ENCODE data around the gene BMPR2.

- TF ChIP-seq POLR2A (IDR thresholded peaks at IDR 0.05), result no peak
- TF ChIP-seq, protein P1, sequence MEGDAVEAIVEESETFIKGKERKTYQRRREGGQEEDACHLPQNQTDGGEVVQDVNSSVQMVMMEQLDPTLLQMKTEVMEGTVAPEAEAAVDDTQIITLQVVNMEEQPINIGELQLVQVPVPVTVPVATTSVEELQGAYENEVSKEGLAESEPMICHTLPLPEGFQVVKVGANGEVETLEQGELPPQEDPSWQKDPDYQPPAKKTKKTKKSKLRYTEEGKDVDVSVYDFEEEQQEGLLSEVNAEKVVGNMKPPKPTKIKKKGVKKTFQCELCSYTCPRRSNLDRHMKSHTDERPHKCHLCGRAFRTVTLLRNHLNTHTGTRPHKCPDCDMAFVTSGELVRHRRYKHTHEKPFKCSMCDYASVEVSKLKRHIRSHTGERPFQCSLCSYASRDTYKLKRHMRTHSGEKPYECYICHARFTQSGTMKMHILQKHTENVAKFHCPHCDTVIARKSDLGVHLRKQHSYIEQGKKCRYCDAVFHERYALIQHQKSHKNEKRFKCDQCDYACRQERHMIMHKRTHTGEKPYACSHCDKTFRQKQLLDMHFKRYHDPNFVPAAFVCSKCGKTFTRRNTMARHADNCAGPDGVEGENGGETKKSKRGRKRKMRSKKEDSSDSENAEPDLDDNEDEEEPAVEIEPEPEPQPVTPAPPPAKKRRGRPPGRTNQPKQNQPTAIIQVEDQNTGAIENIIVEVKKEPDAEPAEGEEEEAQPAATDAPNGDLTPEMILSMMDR (IDR thresholded peaks at IDR 0.05), result no peak
Measured at GRCh38 chr2:202577250-202578183, 201.4 kb downstream of the BMPR2 start.

Data from lower leg skin (tissue), 3 donors.